Smooth muscle cell of the brain vasculature (primary cell): ENCODE measurements around the gene GABRB1.

Source experiments
- DNase-seq: peaks from one replicate; pipeline ENCODE4 v3.0.0-alpha.2; 2012; ENCODE audit warnings: low read depth, low spot score

GABRB1 gene

GRCh38 chr4:47210828-47211227 lies 179.5 kb downstream of the GABRB1 start:
- DNase-seq: no peak

GRCh38 chr4:47213106-47213505 lies 181.7 kb downstream of the GABRB1 start:
- DNase-seq: no peak

GRCh38 chr4:47213539-47213938 lies 182.2 kb downstream of the GABRB1 start:
- no peak for DNase-seq

GRCh38 chr4:47213971-47214370 lies 182.6 kb downstream of the GABRB1 start:
- peak; percentile 89 for DNase-seq

GRCh38 chr4:47215759-47216158 lies 184.4 kb downstream of the GABRB1 start:
- DNase-seq: no peak

- no peak for DNase-seq
These were observed 185.9 kb downstream of the GABRB1 start for GRCh38 chr4:47217291-47217690.

- no peak for DNase-seq
These were observed 186.5 kb downstream of the GABRB1 start for GRCh38 chr4:47217884-47218283.

GRCh38 chr4:47218631-47219030 lies 187.3 kb downstream of the GABRB1 start:
- no peak for DNase-seq

- no peak for DNase-seq
These were observed 188.2 kb downstream of the GABRB1 start for GRCh38 chr4:47219586-47219985.

- DNase-seq: no peak
These were observed 190.4 kb downstream of the GABRB1 start for GRCh38 chr4:47221721-47222120.

GRCh38 chr4:47222276-47222675 lies 190.9 kb downstream of the GABRB1 start:
- no peak for DNase-seq

- no peak for DNase-seq
These were observed 193.0 kb downstream of the GABRB1 start for GRCh38 chr4:47224361-47224760.

GRCh38 chr4:47235721-47236120 lies 204.4 kb downstream of the GABRB1 start:
- no peak for DNase-seq

GRCh38 chr4:47238667-47239066 lies 207.3 kb downstream of the GABRB1 start:
- DNase-seq: no peak

GRCh38 chr4:47239649-47240048 lies 208.3 kb downstream of the GABRB1 start:
- no peak for DNase-seq

- DNase-seq: peak; percentile 32
These were observed 220.2 kb downstream of the GABRB1 start for GRCh38 chr4:47251348-47252135.

GRCh38 chr4:47263721-47264120 lies 232.4 kb downstream of the GABRB1 start:
- DNase-seq: no peak

- no peak for DNase-seq
These were observed 239.0 kb downstream of the GABRB1 start for GRCh38 chr4:47270201-47270888.

- no peak for DNase-seq
These were observed 239.9 kb downstream of the GABRB1 start for GRCh38 chr4:47271291-47271690.

GRCh38 chr4:47274901-47275300 lies 243.5 kb downstream of the GABRB1 start:
- DNase-seq: no peak

GRCh38 chr4:47275595-47275994 lies 244.2 kb downstream of the GABRB1 start:
- no peak for DNase-seq

GRCh38 chr4:47278631-47279030 lies 247.3 kb downstream of the GABRB1 start:
- DNase-seq: no peak

GRCh38 chr4:47287735-47288134 lies 256.4 kb downstream of the GABRB1 start:
- peak; percentile 29 for DNase-seq
